Transverse colon (tissue), 4 donors: Measurements from ENCODE around the gene CNTN5. TPM values are rescaled to one million over a fixed set of nuclear protein-coding genes. Genes with fewer than 3 reads are reported as not detected.

Experiments used
- DNase-seq: peaks from one replicate; pipeline ENCODE4 v3.0.0-alpha.2; 2019
- H3K27ac ChIP-seq, 4 donors: fragments of 200-600 bp; sonication (generic); 2 replicates each; pipeline ENCODE4 v1.5.1; 2016 to 2018; ENCODE audit warnings: inconsistent platforms in 4 of 4
- H3K27me3 ChIP-seq: fragments of 200-600 bp; sonication (generic); 2 replicates; pipeline ENCODE4 v1.5.1; 2017; ENCODE audit warnings: inconsistent platforms
- H3K36me3 ChIP-seq, 4 donors: fragments of 200-600 bp; sonication (generic); 2 replicates each; pipeline ENCODE4 v1.5.1; 2017 to 2019; ENCODE audit warnings: inconsistent platforms in 4 of 4
- H3K4me1 ChIP-seq, 4 donors: fragments of 200-600 bp; sonication (generic); 2 replicates each; pipeline ENCODE4 v1.5.1; 2017 to 2020; ENCODE audit warnings: inconsistent platforms in 4 of 4
- H3K4me3 ChIP-seq, 4 donors: fragments of 200-600 bp; sonication (generic); 1 replicate in 1 of 4; 2 replicates in 3 of 4; pipeline versions ENCODE4 v1.5.1 to v1.6.1; 2017 to 2019; ENCODE audit warnings: inconsistent platforms in 4 of 4
- H3K9me3 ChIP-seq, 2 donors: fragments of 200-600 bp; sonication (generic); 2 replicates each; pipeline ENCODE4 v1.5.1; 2017 to 2019; ENCODE audit warnings: inconsistent platforms in 2 of 2
- EP300 ChIP-seq: sonication (generic); formaldehyde crosslinking; IDR thresholded peaks from one replicate; pipeline ENCODE4 v1.6.1; 2017; ENCODE audit warnings: antibody characterized with exemption, low read depth
- POLR2A ChIP-seq: fragments of 450-650 bp; IDR thresholded peaks from one replicate; pipeline ENCODE4 v1.6.1; 2016; ENCODE audit warnings: antibody characterized with exemption, mild to moderate bottlenecking, moderate library complexity
- POLR2AphosphoS5 ChIP-seq, 3 donors: sonication (generic); formaldehyde crosslinking; IDR thresholded peaks; one replicate each; pipeline ENCODE4 v1.6.1; 2016; ENCODE audit warnings: antibody characterized with exemption in 3 of 3
- WGBS, 2 donors: methylation state at CpG; one replicate each; pipeline ENCODE4 v1.1.5; 2018; ENCODE audit warnings: low coverage in 1 of 2; 5-methylcytosine and 5-hydroxymethylcytosine counted together
- in situ Hi-C, 4 donors: fragments of 200-750 bp; cut with MboI; loops; one replicate each; pipeline versions ENCODE4 v1.15.0 to v1.15.1; 2017; ENCODE audit warnings: low sequenced_read_pairs in 3 of 4, low pct_ligation_motif_present in 1 of 4, low pct_unique_long_range_greater_than_20kb in 1 of 4
- intact Hi-C: fragments of 100-400 bp; cut with DNase I; formaldehyde crosslinking; loops from one replicate; pipeline ENCODE4 v1.15.1; 2023; ENCODE audit warnings: low total_unique reads
- total RNA-seq, 4 donors: library from RNA; depleted of rRNA; stranded (reverse); fragments of >200 nt; gene quantifications; one replicate each; pipeline ENCODE4 v1.1.0, GENCODE V29; 2016
- TF ChIP-seq, protein P1 (sequence below), 5 experiments: fragments of 200-600 bp in 3 of 5; fragments of 450-650 bp in 2 of 5; sonication (generic) in 3 of 5; IDR thresholded peaks; 1 replicate in 2 of 5; 2 replicates in 3 of 5; pipeline ENCODE4 v1.5.1; 2016 to 2017; ENCODE audit warnings: antibody characterized with exemption in 5 of 5, inconsistent platforms in 3 of 5, mild to moderate bottlenecking in 2 of 5, moderate library complexity in 1 of 5

Gene CNTN5
- total RNA-seq, 4 donors from 2014 or later: 0.14 TPM; not detected in 3

DNA sequence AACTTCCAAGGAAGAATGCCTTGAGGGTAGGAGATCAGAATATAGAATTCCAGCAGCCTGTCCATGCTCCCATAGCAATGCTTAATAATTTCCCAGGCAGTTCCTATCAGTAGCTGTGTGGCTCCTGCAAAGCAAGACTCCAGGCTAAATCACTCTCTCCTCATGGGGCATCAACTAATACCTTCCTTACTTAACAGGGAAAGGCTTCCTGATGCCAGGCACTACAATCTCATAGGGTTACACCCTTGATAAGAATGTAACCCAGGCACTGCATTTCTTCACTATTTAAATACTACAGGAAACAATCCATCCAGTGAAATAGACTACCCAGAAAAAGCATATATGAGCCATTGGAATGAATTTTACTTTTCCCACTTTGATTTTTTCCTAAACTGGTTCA lies 1051.4 kb downstream of the CNTN5 start:
- H3K27me3 ChIP-seq: no peaks in the 10 kb centered on the region
- no peaks in the 10 kb centered on the region for H3K36me3 ChIP-seq
- intact Hi-C loops: no loop called here
- in situ Hi-C loops: no loop called here
- no peak overlapping the region for H3K4me3 ChIP-seq
- H3K27ac ChIP-seq: no peak overlapping the region
- H3K9me3 ChIP-seq: no peaks in the 10 kb centered on the region
- no peak for DNase-seq
- TF ChIP-seq, protein P1, sequence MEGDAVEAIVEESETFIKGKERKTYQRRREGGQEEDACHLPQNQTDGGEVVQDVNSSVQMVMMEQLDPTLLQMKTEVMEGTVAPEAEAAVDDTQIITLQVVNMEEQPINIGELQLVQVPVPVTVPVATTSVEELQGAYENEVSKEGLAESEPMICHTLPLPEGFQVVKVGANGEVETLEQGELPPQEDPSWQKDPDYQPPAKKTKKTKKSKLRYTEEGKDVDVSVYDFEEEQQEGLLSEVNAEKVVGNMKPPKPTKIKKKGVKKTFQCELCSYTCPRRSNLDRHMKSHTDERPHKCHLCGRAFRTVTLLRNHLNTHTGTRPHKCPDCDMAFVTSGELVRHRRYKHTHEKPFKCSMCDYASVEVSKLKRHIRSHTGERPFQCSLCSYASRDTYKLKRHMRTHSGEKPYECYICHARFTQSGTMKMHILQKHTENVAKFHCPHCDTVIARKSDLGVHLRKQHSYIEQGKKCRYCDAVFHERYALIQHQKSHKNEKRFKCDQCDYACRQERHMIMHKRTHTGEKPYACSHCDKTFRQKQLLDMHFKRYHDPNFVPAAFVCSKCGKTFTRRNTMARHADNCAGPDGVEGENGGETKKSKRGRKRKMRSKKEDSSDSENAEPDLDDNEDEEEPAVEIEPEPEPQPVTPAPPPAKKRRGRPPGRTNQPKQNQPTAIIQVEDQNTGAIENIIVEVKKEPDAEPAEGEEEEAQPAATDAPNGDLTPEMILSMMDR (IDR thresholded peaks at IDR 0.05): no peak
- no peak for TF ChIP-seq EP300
- no peaks in the 10 kb centered on the region for H3K4me1 ChIP-seq

DNA sequence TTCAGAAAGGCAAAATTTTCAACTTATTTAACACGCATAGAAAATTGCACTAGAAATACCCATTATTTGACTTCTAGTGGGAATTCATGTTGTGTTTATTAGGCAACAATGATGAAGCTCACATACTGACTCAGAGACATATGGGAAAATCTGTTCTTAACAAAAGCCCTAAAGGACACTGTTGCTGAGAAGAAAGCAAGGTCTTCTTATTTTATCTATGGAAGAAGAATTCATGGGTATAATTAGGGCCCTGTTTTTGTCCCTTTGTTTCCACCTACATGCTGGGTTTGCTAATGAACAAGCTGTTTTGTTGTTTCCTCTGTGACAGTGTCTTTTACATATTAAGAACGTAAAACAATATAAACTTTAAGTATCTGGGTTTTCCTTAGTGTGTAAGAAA lies 1059.6 kb downstream of the CNTN5 start:
- no peaks in the 10 kb centered on the region for H3K9me3 ChIP-seq
- in situ Hi-C loops: no loop called here
- H3K36me3 ChIP-seq: no peaks in the 10 kb centered on the region
- TF ChIP-seq, protein P1 (IDR thresholded peaks at IDR 0.05): no peak
- TF ChIP-seq POLR2AphosphoS5 (IDR thresholded peaks at IDR 0.05): no peak
- TF ChIP-seq POLR2A: no peak
- DNase-seq: no peak
- no peak overlapping the region for H3K27ac ChIP-seq
- intact Hi-C loops: no loop called here
- 75% methylated on average over 2 of the region's 2 CpGs for WGBS, 2 donors
- H3K27me3 ChIP-seq: no peaks in the 10 kb centered on the region
- no peaks in the 10 kb centered on the region for H3K4me1 ChIP-seq
- H3K4me3 ChIP-seq: no peak overlapping the region

DNA sequence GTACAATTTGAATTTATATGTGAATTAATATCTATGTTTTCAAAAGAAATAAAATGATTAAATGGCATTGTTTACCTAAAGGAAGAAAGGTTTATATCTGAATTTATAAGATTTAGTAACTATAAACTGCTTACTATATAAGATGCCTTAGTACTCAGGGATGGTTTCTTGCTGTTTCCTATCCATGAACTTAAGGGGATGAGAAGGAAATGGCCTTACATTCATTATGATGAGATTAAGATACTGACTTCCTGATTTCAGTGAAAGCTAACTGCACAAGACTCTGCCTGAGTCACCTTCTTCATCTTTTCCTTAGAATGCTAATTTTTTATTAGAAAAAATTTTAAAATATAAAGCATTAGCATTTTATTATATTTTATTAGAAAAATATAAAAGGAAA lies 1060.1 kb downstream of the CNTN5 start:
- in situ Hi-C loops: no loop called here
- Histone ChIP-seq H3K27ac (no peak overlapping the region), H3K27me3 (no peaks in the 10 kb centered on the region), H3K36me3 (no peaks in the 10 kb centered on the region), H3K4me3 (no peak overlapping the region), H3K4me1 (no peaks in the 10 kb centered on the region), H3K9me3 (no peaks in the 10 kb centered on the region)
- DNase-seq: no peak
- TF ChIP-seq, protein P1 (IDR thresholded peaks at IDR 0.05): no peak
- TF ChIP-seq POLR2A: no peak
- TF ChIP-seq EP300: no peak
- no peak for TF ChIP-seq POLR2AphosphoS5 (IDR thresholded peaks at IDR 0.05)
- intact Hi-C loops: no loop called here

DNA sequence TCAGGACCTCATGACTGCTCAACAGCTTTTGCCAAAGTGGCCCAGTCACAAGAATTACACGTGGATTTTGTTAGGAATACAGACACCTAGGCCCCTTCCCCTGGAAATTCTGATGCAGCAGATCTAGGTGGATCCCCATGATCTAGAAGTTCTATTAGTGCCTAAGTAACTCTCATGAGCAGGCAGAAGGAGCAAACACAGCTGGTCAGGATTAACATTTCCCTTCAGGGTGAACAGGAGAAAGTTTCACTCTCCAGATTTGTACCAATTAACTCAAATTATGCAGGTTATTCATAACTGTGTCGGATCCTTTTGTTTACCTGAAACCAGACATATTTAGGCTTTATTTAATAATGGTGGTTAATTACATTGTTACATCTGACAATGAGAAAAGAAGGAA lies 1072.9 kb downstream of the CNTN5 start:
- Histone ChIP-seq H3K4me3 (no peak overlapping the region), H3K9me3 (no peaks in the 10 kb centered on the region), H3K4me1 (no peaks in the 10 kb centered on the region), H3K27ac (no peak overlapping the region), H3K36me3 (no peaks in the 10 kb centered on the region), H3K27me3 (no peaks in the 10 kb centered on the region)
- 82% methylated on average over 1 to 2 of the region's 2 CpGs for WGBS, 2 donors
- no peak for TF ChIP-seq EP300
- TF ChIP-seq POLR2A: no peak
- TF ChIP-seq, protein P1 (IDR thresholded peaks at IDR 0.05): no peak
- in situ Hi-C loops (no loop called here), intact Hi-C loops (no loop called here)
- DNase-seq: no peak
